Keratinocyte (primary cell): ENCODE measurements around the gene FBXW10B.

Experiments used
- EZH2 ChIP-seq: IDR thresholded peaks from one replicate; pipeline ENCODE4 v1.6.1; 2012; ENCODE audit warnings: inconsistent platforms, mild to moderate bottlenecking, low read length, moderate library complexity
- TF ChIP-seq, protein P1 (sequence below), 3 experiments: IDR thresholded peaks in 1 of 3; conservative IDR thresholded peaks in 1 of 3; optimal IDR thresholded peaks in 1 of 3; 2 replicates in 2 of 3; 3 replicates in 1 of 3; pipeline versions ENCODE3 to v1.5.1; 2011; ENCODE audit warnings: low read length in 3 of 3, mild to moderate bottlenecking in 3 of 3, moderate library complexity in 2 of 3, control low read depth in 1 of 3, inconsistent platforms in 1 of 3; ENCODE audit not compliant: insufficient read depth in 2 of 3; ENCODE audit errors: extremely low read depth in 1 of 3

DNA sequence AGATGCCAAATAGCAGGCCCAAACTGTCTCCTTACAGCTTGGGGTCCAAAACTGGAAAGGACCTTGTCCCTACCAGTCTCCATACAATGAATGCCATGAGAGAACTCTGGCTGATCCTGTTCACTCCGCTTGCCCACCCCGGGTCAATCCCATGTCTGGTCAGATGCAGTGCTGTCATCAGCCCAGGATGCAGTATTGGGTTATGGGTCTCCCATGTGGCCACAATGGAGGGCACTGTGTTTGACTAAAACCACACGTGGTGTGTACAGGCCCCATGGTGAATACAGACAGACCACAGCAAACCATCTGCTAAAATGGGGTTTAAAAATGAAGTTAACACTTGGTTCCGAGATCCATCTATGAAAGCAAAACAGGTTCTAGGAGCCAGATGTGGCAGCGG, 44.2 kb upstream of the FBXW10B start:
- TF ChIP-seq, protein P1, sequence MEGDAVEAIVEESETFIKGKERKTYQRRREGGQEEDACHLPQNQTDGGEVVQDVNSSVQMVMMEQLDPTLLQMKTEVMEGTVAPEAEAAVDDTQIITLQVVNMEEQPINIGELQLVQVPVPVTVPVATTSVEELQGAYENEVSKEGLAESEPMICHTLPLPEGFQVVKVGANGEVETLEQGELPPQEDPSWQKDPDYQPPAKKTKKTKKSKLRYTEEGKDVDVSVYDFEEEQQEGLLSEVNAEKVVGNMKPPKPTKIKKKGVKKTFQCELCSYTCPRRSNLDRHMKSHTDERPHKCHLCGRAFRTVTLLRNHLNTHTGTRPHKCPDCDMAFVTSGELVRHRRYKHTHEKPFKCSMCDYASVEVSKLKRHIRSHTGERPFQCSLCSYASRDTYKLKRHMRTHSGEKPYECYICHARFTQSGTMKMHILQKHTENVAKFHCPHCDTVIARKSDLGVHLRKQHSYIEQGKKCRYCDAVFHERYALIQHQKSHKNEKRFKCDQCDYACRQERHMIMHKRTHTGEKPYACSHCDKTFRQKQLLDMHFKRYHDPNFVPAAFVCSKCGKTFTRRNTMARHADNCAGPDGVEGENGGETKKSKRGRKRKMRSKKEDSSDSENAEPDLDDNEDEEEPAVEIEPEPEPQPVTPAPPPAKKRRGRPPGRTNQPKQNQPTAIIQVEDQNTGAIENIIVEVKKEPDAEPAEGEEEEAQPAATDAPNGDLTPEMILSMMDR (optimal IDR thresholded peaks at IDR 0.05 in 1 of 3, IDR thresholded peaks at IDR 0.05 in 1 of 3, conservative IDR thresholded peaks at IDR 0.05 in 1 of 3; ENCODE audit: extremely low read depth in 1 of 3, insufficient read depth in 2 of 3, low read length in 3 of 3): no peak
- no peak for TF ChIP-seq EZH2
